GM12878 (cell line): Measurements from ENCODE around the gene CLK1. TPM values are rescaled to one million over a fixed set of nuclear protein-coding genes. Genes with fewer than 3 reads are reported as not detected.
A peak's percentile ranks its signal among the peaks of the same experiment; 100 is the strongest.

Experiments used
- ATAC-seq: fragments of 200-7000 bp; cut with Tn5 transposase; 3 replicates; pipeline ENCODE4 v1.9.1; 2020; ENCODE audit warnings: mild to moderate bottlenecking, moderate library complexity
- Bru-seq: library from RNA; stranded (reverse); fragments of 400-500 nt; gene quantifications from one replicate; lab custom pipeline; 2021; lab: Mats Ljungman, UMichigan
- BruChase-seq, 2 experiments: library from RNA; stranded (reverse); fragments of 400-500 nt; gene quantifications; one replicate each; lab custom pipeline; 2021; lab: Mats Ljungman, UMichigan
- BruUV-seq: library from RNA; stranded (reverse); fragments of 400-500 nt; replicated peaks from 2 replicates; lab custom pipeline; 2021; lab: Mats Ljungman, UMichigan
- CTCF ChIA-PET: fragments of 300-600 bp; sonication (Branson Sonifier 250); formaldehyde crosslinking; extraction: SDS; loops from one replicate; lab custom pipeline; 2021; ENCODE audit warnings: inconsistent platforms; lab: Yijun Ruan, JAX
- POLR2A ChIA-PET: fragments of 350-600 bp; formaldehyde crosslinking; extraction: SDS; loops from one replicate; lab custom pipeline; 2021; ENCODE audit warnings: inconsistent platforms; lab: Charles Lee
- RAD21 ChIA-PET: fragments of 300-600 bp; sonication (Branson Sonifier 250); formaldehyde crosslinking; loops from one replicate; lab custom pipeline; 2023; ENCODE audit warnings: antibody characterized with exemption; ENCODE audit not compliant: unreplicated experiment; lab: Charles Lee
- SMC1A ChIA-PET: fragments of 300-600 bp; sonication (Branson Sonifier 250); formaldehyde crosslinking; loops from one replicate; lab custom pipeline; 2023; ENCODE audit not compliant: unreplicated experiment, uncharacterized antibody; lab: Charles Lee
- DNase-seq: peaks from one replicate; pipeline ENCODE4 v3.0.0-alpha.2; 2011; ENCODE audit warnings: low read depth, low spot score
- FAIRE-seq: peaks from 3 replicates; lab custom pipeline; 2011; peaks lifted over from hg19 to GRCh38; lab: Jason Lieb, UNC
- H2AFZ ChIP-seq: 2 replicates; pipeline ENCODE4 v1.6.0; 2011; ENCODE audit warnings: low read depth, low read length, control low read depth; ENCODE audit not compliant: control insufficient read depth
- H3K27ac ChIP-seq: 2 replicates; pipeline ENCODE4 v1.5.1; 2011; ENCODE audit warnings: control low read depth; ENCODE audit not compliant: control insufficient read depth, insufficient read depth
- H3K27me3 ChIP-seq, 2 experiments: replicated peaks in 1 of 2; 2 replicates each; pipeline versions ENCODE4 v1.6.0 to v1.6.1; 2011; ENCODE audit warnings: low read length in 1 of 2; ENCODE audit not compliant: control insufficient read depth in 2 of 2, insufficient read depth in 2 of 2
- H3K36me3 ChIP-seq, 2 experiments: 2 replicates each; pipeline ENCODE4 v1.5.1; 2011; ENCODE audit warnings: low read length in 1 of 2; ENCODE audit not compliant: control insufficient read depth in 2 of 2, insufficient read depth in 2 of 2
- H3K4me1 ChIP-seq: 2 replicates; pipeline ENCODE4 v1.6.1; 2011; ENCODE audit warnings: mild to moderate bottlenecking, low read length, moderate library complexity, mixed read lengths; ENCODE audit not compliant: control insufficient read depth, insufficient read depth
- H3K4me2 ChIP-seq: 2 replicates; pipeline ENCODE4 v1.6.0; 2011; ENCODE audit warnings: control low read depth; ENCODE audit not compliant: control insufficient read depth, insufficient read depth
- H3K4me3 ChIP-seq: fragments of 200-600 bp; sonication (generic); 2 replicates; pipeline ENCODE4 v1.5.1; 2016
- H3K79me2 ChIP-seq: 2 replicates; pipeline ENCODE4 v1.6.0; 2011; ENCODE audit warnings: low read length; ENCODE audit not compliant: control insufficient read depth, insufficient read depth
- H3K9ac ChIP-seq: 2 replicates; pipeline ENCODE4 v1.8.0; 2011; ENCODE audit warnings: low read length, control low read depth, mixed read lengths; ENCODE audit not compliant: control insufficient read depth, insufficient read depth
- H3K9me3 ChIP-seq: replicated peaks from 3 replicates; pipeline ENCODE4 v1.5.1; 2011; ENCODE audit warnings: mild to moderate bottlenecking, low read length; ENCODE audit not compliant: control insufficient read depth, insufficient read depth
- H4K20me1 ChIP-seq: 2 replicates; pipeline ENCODE4 v1.6.0; 2011; ENCODE audit not compliant: control insufficient read depth, insufficient read depth
- CREB1 ChIP-seq: IDR thresholded peaks from 2 replicates; pipeline ENCODE4 v1.6.1; 2012; ENCODE audit warnings: low read depth, mild to moderate bottlenecking, inconsistent platforms
- FOXK2 ChIP-seq: fragments of 450-650 bp; IDR thresholded peaks from 2 replicates; pipeline ENCODE4 v1.6.1; 2017; ENCODE audit warnings: mild to moderate bottlenecking, moderate library complexity
- GATAD2B ChIP-seq: fragments of 450-650 bp; conservative IDR thresholded peaks from 2 replicates; pipeline ENCODE4 v1.6.1; 2017; ENCODE audit warnings: low read depth, mild to moderate bottlenecking, moderate library complexity
- MYC ChIP-seq: IDR thresholded peaks from 2 replicates; pipeline ENCODE4 v1.6.1; 2011; ENCODE audit warnings: mild to moderate bottlenecking, low read length, moderate library complexity, inconsistent platforms; ENCODE audit not compliant: insufficient read depth, insufficient replicate concordance, insufficient read length, severe bottlenecking
- NFYA ChIP-seq: IDR thresholded peaks from 2 replicates; pipeline ENCODE4 v1.6.1; 2011; ENCODE audit warnings: low read depth, mild to moderate bottlenecking, low read length, improper control_type of control experiment, borderline replicate concordance
- NR2C1 ChIP-seq: fragments of 450-650 bp; IDR thresholded peaks from 2 replicates; pipeline ENCODE4 v1.6.1; 2017; ENCODE audit warnings: antibody characterized with exemption, mild to moderate bottlenecking, moderate library complexity
- PAX8 ChIP-seq: fragments of 450-650 bp; IDR thresholded peaks from 2 replicates; pipeline ENCODE4 v1.6.1; 2017; ENCODE audit warnings: mild to moderate bottlenecking, moderate library complexity
- POLR2A ChIP-seq: IDR thresholded peaks from 2 replicates; pipeline ENCODE4 v1.6.1; 2011; ENCODE audit warnings: low read depth, mild to moderate bottlenecking, low read length
- POU2F2 ChIP-seq: IDR thresholded peaks from 3 replicates; pipeline ENCODE4 v1.6.1; 2011; ENCODE audit warnings: low read depth, mild to moderate bottlenecking, low read length, borderline replicate concordance
- RUNX3 ChIP-seq: IDR thresholded peaks from 2 replicates; pipeline ENCODE4 v1.6.1; 2012; ENCODE audit warnings: low read length, inconsistent platforms
- TCF12 ChIP-seq: IDR thresholded peaks from 2 replicates; pipeline ENCODE4 v1.6.1; 2011; ENCODE audit warnings: low read depth, mild to moderate bottlenecking, low read length
- ZBED1 ChIP-seq: IDR thresholded peaks from 2 replicates; pipeline ENCODE4 v1.6.1; 2016; ENCODE audit warnings: borderline replicate concordance
- ZSCAN29 ChIP-seq: fragments of 450-650 bp; IDR thresholded peaks from 2 replicates; pipeline ENCODE4 v1.6.1; 2017; ENCODE audit warnings: mild to moderate bottlenecking, moderate library complexity
- WGBS: methylation state at CpG from one replicate; pipeline ENCODE4 v1.1.6; 2016; ENCODE audit warnings: low lambda C conversion rate; ENCODE audit not compliant: insufficient replicate concordance, insufficient coverage; ENCODE audit errors: missing lambda C conversion rate; 5-methylcytosine and 5-hydroxymethylcytosine counted together
- in situ Hi-C: fragments of 300-500 bp; cut with MboI; formaldehyde crosslinking; loops from 9 replicates; pipeline ENCODE4 v1.14.3; 2018; ENCODE audit warnings: mixed read lengths
- intact Hi-C: fragments of 100-400 bp; cut with micrococcal nuclease; formaldehyde crosslinking; loops from one replicate; pipeline ENCODE4 v1.14.2; 2022; ENCODE audit not compliant: unreplicated experiment
- long read RNA-seq, 2 experiments: library from polyadenylated mRNA; unstranded; transcript quantifications; one replicate each; pipeline ENCODE4 v2.0.0, GENCODE V29; 2019 to 2020
- polyA minus RNA-seq, 3 experiments: library from RNA; depleted of rRNA, polyadenylated mRNA; stranded (reverse); fragments of >200 nt; gene quantifications; 2 replicates each; pipeline ENCODE4 v1.2.3, GENCODE V29; 2011
- polyA plus RNA-seq, 11 experiments: library from polyadenylated mRNA; depleted of rRNA in 4 of 11; unstranded in 6 of 11; stranded (reverse) in 5 of 11; fragments of >200 nt; fragmentation: Nextera tagmentation in 4 of 11; fragmentation: Illumina TruSeq in 1 of 11; extraction: Ambion mirVana in 4 of 11; extraction: Trizol in 1 of 11; gene quantifications; 1 replicate in 1 of 11; 2 replicates in 10 of 11; pipeline versions ENCODE4 v1.2.1 to v1.2.3, GENCODE V29; 2011 to 2016; ENCODE audit warnings: inconsistent platforms in 2 of 11, missing spikeins in 2 of 11, low read depth in 1 of 11
- total RNA-seq, 4 experiments: library from RNA; depleted of rRNA in 3 of 4; stranded (reverse); fragments of >200 nt in 3 of 4; fragmentation: Illumina TruSeq in 1 of 4; extraction: Trizol in 1 of 4; gene quantifications; 2 replicates each; pipeline versions ENCODE4 v1.2.1 to v1.2.3, GENCODE V29; 2013 to 2021
- TF ChIP-seq, protein P1 (sequence below): fragments of 450-650 bp; IDR thresholded peaks from 2 replicates; pipeline ENCODE4 v1.6.1; 2016; ENCODE audit warnings: mild to moderate bottlenecking
- TF ChIP-seq, protein P2 (sequence below): fragments of 450-650 bp; IDR thresholded peaks from 2 replicates; pipeline ENCODE4 v1.6.1; 2016; ENCODE audit warnings: mild to moderate bottlenecking

Gene CLK1
- 312 and 326 TPM in 2 replicates for total RNA-seq (2013; cell fraction: nucleolus; rRNA removed)
- total RNA-seq (2014; rRNA removed): 61.2 and 73.7 TPM in 2 replicates
- total RNA-seq (2014; rRNA removed; fragmentation: Illumina TruSeq; extraction: Trizol): 74.1 and 75.1 TPM in 2 replicates
- total RNA-seq (2021): 53.4 and 66.3 TPM in 2 replicates
- 42.3 TPM for polyA plus RNA-seq (2011; ENCODE audit: low read depth)
- polyA plus RNA-seq (2011; rRNA removed): 221 and 318 TPM in 2 replicates
- polyA plus RNA-seq (2011; cell fraction: cytosol; rRNA removed): 42.3 and 58.9 TPM in 2 replicates
- polyA plus RNA-seq (2011; cell fraction: nucleus; rRNA removed): 354 and 384 TPM in 2 replicates
- 75.2 and 84.2 TPM in 2 replicates for polyA plus RNA-seq (2012)
- polyA plus RNA-seq (2014; fragmentation: Illumina TruSeq; extraction: Trizol): 85.2 and 101 TPM in 2 replicates
- 100 to 1,000 TPM in 1 of 2 experiments, 10 to 100 TPM in 1; 95.6 to 138 TPM for polyA plus RNA-seq (2014; fragmentation: Nextera tagmentation; extraction: Ambion mirVana)
- polyA plus RNA-seq (2014; rRNA removed): 66.6 and 91.8 TPM in 2 replicates
- polyA plus RNA-seq (2016; fragmentation: Nextera tagmentation; extraction: Ambion mirVana): 10 to 100 TPM; 63.3 to 63.7 TPM
- 36.1 and 63.4 TPM in 2 replicates for polyA minus RNA-seq (2011; rRNA and poly(A)+ RNA removed)
- 20.6 and 21.2 TPM in 2 replicates for polyA minus RNA-seq (2011; cell fraction: cytosol; rRNA and poly(A)+ RNA removed)
- polyA minus RNA-seq (2011; cell fraction: nucleus; rRNA and poly(A)+ RNA removed): 82.1 and 109 TPM in 2 replicates
- percentile 100 among the genes with signal in this experiment for Bru-seq, nascent RNA
- BruChase-seq, experiment 1, labeled RNA remaining after a 6-hour chase: percentile 99 among the genes with signal in this experiment
- BruChase-seq, experiment 2, labeled RNA remaining after a 2-hour chase: percentile 100 among the genes with signal in this experiment
- long read RNA-seq, experiment 1, transcript CLK1-204 (12 exons, 1,682 nt): minor isoform, 7 of 20 reads
- long read RNA-seq, experiment 1, transcript CLK1-201 (13 exons, 1,888 nt): major isoform, 8 of 20 reads
- long read RNA-seq, experiment 1, partial matches to known transcripts: 2 of 20 reads
- long read RNA-seq, experiment 1, other reads (novel, unspliced or antisense): 3 of 20 reads
- long read RNA-seq, experiment 2, transcript CLK1-204 (12 exons, 1,682 nt): minor isoform, 84 of 299 reads
- long read RNA-seq, experiment 2, transcript CLK1-210 (11 exons, 3,208 nt): minor isoform, 8 of 299 reads
- long read RNA-seq, experiment 2, transcript CLK1-201 (13 exons, 1,888 nt): major isoform, 166 of 299 reads
- long read RNA-seq, experiment 2, partial matches to known transcripts: 9 of 299 reads
- long read RNA-seq, experiment 2, other reads (novel, unspliced or antisense): 27 of 299 reads

DNA sequence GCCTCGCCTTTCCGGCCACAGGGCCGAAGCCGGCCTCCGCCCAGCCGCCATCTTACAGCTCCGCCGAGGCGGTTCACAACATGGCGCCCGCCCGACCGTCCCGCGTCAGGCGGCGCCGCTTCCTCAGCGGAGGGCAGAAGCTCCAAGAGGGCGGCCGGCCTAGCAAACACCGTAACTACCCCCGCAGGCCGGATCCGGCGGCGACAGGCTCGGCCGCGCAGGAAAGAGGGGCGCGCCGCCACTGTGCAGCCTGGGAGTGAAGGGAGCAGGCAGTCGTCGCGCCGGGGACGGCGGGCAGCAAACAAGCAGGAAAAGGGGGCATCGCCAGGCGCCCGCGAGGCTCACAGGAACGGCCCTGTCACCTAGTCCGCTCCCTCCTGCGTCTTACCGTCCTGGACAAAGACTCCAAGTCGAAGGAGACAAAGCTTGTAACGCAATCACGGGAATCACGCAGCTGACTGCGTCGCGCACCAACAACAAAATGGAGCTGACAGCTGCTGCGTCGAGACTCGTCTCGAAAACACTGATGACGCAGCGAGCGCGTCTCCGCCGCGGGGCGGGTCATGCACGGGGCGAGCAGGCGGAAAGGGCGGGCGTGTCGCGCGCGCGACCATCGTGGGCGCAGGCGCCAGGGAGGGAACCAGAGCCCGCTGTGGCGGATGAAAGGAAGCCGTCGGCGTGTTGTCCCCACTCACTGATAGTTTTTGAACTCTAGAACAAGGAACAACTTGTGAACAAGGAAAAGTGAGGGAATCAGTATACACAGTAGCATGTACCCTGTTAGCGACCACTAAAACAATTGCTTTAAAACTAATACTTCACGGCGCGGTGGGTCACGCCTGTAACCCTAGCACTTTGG lies at the start of gene CLK1:
TSS of gene CLK1 (minus strand) at position 483 of the 859 bp plus-strand sequence. CDS start 2,796 bp downstream, outside the sequence.
- FAIRE-seq: no peak
- TF ChIP-seq RUNX3: peak; percentile 32; the same call in 1 of the 2 replicates
- peak; percentile 23 for TF ChIP-seq MYC
- 0 out of 2 replicates have a peak, but pooled peaks have one; percentile 49 for TF ChIP-seq FOXK2
- TF ChIP-seq GATAD2B: peak; percentile 31
- TF ChIP-seq NFYA: no peak
- TF ChIP-seq PAX8: no peak; the same call in 1 of the 2 replicates
- no peak for TF ChIP-seq ZSCAN29
- peak; percentile 79 for TF ChIP-seq NR2C1
- TF ChIP-seq CREB1: peak; percentile 99
- TF ChIP-seq, protein P1, sequence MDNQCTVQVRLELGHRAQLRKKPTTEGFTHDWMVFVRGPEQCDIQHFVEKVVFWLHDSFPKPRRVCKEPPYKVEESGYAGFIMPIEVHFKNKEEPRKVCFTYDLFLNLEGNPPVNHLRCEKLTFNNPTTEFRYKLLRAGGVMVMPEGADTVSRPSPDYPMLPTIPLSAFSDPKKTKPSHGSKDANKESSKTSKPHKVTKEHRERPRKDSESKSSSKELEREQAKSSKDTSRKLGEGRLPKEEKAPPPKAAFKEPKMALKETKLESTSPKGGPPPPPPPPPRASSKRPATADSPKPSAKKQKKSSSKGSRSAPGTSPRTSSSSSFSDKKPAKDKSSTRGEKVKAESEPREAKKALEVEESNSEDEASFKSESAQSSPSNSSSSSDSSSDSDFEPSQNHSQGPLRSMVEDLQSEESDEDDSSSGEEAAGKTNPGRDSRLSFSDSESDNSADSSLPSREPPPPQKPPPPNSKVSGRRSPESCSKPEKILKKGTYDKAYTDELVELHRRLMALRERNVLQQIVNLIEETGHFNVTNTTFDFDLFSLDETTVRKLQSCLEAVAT: peak; percentile 86
- TF ChIP-seq ZBED1: peak; percentile 21; the same call in 1 of the 2 replicates
- peak; percentile 99 for TF ChIP-seq POLR2A
- TF ChIP-seq POU2F2: peak; percentile 83; the same call in 2 of the 3 replicates
- peak; percentile 90 for TF ChIP-seq TCF12
- TF ChIP-seq, protein P2, sequence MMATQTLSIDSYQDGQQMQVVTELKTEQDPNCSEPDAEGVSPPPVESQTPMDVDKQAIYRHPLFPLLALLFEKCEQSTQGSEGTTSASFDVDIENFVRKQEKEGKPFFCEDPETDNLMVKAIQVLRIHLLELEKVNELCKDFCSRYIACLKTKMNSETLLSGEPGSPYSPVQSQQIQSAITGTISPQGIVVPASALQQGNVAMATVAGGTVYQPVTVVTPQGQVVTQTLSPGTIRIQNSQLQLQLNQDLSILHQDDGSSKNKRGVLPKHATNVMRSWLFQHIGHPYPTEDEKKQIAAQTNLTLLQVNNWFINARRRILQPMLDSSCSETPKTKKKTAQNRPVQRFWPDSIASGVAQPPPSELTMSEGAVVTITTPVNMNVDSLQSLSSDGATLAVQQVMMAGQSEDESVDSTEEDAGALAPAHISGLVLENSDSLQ: peak; percentile 82

More for the DNA sequence above, at the start of gene CLK1:
- peak; percentile 88 for ATAC-seq
- peak within 1 kb of the TSS; percentile 91 for H2AFZ ChIP-seq
- DNase-seq: peak; percentile 74
- peaks cover 2 to 8% of the 10 kb centered on the region in 2 experiments; a peak in 2 of 4 replicates for H3K36me3 ChIP-seq
- no peaks in the 10 kb centered on the region for H3K4me1 ChIP-seq
- peak within 1 kb of the TSS; percentile 100 for H3K4me3 ChIP-seq
- RAD21 ChIA-PET: interaction anchor here (0.6 to 2.1 kb wide), 9 partner anchors 37 to 368 kb away, joined by 3 to 10 read pairs (median 4); partner anchors contain the start of gene CASP10
- BruUV-seq: no TSS peak
- peak within 1 kb of the TSS; percentile 99 for H3K9ac ChIP-seq
- CTCF ChIA-PET: interaction anchor here (0.6 to 2.6 kb wide), 11 partner anchors 19 to 369 kb away, joined by 3 to 15 read pairs (median 3); partner anchors contain the start of genes CASP10, NIF3L1, ORC2 and PPIL3
- 5% methylated on average over 79 of the region's 89 CpGs for WGBS
- in situ Hi-C loops: no loop called here
- SMC1A ChIA-PET: interaction anchor here (0.9 to 1.9 kb wide), 8 partner anchors 12 to 203 kb away, joined by 3 to 12 read pairs (median 3); partner anchors contain the start of gene NIF3L1
- H3K4me2 ChIP-seq: peak within 1 kb of the TSS; percentile 72
- intact Hi-C loops: loop anchor here (1.0 to 10.0 kb wide), 4 partner anchors 24 to 1510 kb away; partner anchors contain the start of genes BMPR2, NIF3L1 and PPIL3
- H3K79me2 ChIP-seq: peaks cover 51% of the 10 kb centered on the region
- H4K20me1 ChIP-seq: no peaks in the 10 kb centered on the region
- no peaks in the 10 kb centered on the region for H3K27me3 ChIP-seq
- peak within 1 kb of the TSS; percentile 100 for H3K27ac ChIP-seq
- POLR2A ChIA-PET: interaction anchor here (0.5 to 2.7 kb wide), 25 partner anchors 11 to 396 kb away, joined by 3 to 20 read pairs (median 4); partner anchors contain the start of genes BZW1, CASP10, CASP8 and CFLAR
- no peaks in the 10 kb centered on the region for H3K9me3 ChIP-seq
